ENCODE results near the gene PELI2.

Gene PELI2

GRCh38 chr14:56176530-56176929, 58.3 kb downstream of the PELI2 start:
- DNase-seq = no peak

- DNase-seq = no peak
Observed at GRCh38 chr14:56177036-56177435, 58.8 kb downstream of the PELI2 start.

- no peak for DNase-seq
Observed at GRCh38 chr14:56180754-56181542, 62.7 kb downstream of the PELI2 start.

DNA sequence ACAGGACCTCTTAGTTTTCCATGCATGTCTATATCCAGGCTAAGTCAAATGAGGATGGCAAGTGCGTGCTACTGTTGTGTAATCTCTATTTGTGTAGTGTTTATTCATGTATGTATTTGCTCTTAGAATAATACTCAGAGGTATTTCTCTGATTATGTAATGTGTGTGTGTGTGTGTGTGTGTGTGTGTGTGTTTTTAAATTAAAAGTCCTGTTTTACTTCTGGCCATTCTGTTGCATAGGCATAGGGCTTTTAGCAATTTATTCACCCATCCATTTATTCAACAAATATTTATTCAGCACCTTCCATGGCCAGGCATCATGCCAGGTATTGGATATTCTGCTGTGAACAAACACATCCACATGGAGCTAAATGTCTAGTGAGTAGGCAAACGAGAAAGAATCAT, 63.5 kb downstream of the PELI2 start:
- no peak for DNase-seq

- no peak for DNase-seq
Observed at GRCh38 chr14:56182410-56182809, 64.2 kb downstream of the PELI2 start.

- no peak for DNase-seq
Observed at GRCh38 chr14:56183631-56184157, 65.5 kb downstream of the PELI2 start.

DNA sequence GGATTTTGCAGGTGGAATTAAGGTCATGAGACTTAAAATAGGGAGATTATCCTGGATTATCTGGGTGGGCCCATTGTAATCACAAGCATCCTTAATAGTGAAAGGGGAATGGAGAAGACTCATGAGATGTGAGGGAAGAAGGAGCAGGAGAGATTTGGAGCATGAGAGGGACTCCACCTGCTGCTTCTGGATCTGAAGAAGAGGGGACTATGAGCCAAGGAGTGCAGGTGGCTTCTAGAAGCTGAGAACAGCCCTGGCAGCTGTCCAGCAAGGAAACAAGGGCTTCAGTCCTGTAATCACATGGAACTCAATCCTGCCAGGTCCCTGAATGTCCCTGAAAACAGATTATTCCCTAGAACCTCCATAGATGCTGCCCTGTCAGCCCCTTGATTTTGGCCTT, 67.8 kb downstream of the PELI2 start:
- no peak for DNase-seq

GRCh38 chr14:56187736-56188135, 69.5 kb downstream of the PELI2 start:
- no peak for DNase-seq

DNA sequence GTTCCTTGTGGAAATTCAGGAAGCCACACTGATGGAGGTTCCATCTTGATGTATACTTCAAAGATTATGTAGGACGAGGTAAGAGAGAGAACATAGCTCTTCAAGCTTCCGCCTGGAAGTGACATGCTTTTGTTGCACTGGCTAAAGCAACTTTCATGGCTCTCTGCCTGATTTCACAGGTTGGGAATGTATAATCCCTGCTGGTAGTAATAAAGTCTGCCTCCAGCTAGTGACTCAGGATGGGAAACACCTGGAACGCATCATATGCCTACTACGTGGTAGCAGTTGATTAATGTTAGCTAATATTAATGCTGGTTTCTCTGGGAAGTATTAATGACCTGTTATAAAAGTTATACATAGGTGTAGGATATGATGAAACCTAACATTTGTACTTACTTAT, 71.1 kb downstream of the PELI2 start:
- DNase-seq = no peak

DNA sequence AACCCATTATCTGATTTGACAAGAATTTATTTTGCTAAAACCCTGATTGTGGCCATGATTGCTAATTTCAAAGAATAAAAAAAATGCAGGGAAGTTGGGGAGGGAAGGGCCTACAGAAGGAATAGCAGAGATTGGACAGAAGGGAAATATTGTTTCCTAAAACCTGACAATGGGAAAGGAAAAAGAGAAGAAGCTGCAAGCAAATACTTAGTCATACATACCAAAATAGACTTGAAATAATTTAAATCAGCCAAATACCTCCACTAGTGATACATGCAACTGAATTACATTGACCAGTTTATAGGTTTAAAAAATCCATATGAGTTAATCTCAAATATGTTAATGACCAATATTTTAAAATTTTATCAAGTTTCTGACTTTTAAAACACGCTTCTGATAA, 75.1 kb downstream of the PELI2 start:
- no peak for DNase-seq

DNA sequence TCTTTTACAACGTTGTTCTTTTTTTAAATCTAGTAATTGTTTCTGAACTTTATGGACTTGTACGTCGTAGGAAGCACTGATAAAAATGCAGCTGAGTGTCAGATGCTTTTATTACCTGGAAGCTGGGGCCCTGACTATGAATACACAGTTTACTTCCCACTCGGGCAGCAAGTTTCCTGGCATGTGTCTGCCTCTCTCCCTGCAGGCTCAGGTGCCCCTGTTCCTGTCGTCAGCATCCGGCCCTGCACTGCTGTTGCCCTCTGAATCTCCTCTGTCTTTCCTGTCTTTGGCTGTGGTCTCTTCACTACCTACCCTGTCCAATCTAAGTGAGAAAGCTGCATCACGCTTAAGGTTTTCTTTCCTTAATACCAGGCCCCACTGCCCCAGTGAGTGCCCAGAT, 75.8 kb downstream of the PELI2 start:
- no peak for DNase-seq

DNA sequence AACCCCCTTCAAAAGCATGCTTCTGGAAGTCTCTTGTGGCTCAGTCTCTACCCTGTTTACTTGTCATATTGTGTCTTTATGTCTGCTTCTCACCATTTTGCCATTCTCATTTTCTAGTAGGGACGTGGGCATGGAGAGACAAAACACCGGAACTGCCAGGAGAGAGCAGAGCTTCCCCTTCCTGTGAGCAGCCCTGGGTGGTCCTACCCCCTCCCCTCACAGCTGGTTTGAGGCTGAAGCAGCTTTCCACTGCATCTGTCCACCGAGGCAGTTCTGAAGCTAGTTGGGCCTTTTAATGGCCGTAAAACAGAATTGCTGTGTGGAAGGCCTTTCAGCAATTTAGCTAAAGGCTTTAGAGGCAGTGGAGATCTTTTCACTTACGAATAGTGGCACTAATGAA, 77.0 kb downstream of the PELI2 start:
- no peak for DNase-seq

GRCh38 chr14:56195704-56196103, 77.5 kb downstream of the PELI2 start:
- DNase-seq = peak; percentile 75

- DNase-seq = no peak
Observed at GRCh38 chr14:56196274-56196673, 78.1 kb downstream of the PELI2 start.

DNA sequence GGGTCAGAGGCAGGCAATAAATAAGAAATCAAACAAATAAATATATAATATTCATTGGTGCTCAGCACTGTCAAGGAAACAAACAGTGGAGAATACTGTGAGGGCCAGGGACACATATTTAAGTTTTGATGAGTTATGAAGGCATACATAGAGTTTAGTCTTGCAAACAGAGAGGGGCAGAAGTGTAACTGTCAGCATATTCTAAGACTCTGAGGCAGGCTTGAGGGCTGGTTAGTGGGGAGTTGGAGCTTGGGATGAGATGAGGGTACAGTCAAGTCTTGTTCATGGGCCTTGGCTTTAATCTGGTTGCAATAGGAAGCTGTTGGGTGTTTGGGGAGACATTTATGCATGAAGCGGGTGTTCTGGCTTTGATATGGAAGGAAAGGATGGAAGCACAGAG, 78.9 kb downstream of the PELI2 start:
- DNase-seq = no peak

DNA sequence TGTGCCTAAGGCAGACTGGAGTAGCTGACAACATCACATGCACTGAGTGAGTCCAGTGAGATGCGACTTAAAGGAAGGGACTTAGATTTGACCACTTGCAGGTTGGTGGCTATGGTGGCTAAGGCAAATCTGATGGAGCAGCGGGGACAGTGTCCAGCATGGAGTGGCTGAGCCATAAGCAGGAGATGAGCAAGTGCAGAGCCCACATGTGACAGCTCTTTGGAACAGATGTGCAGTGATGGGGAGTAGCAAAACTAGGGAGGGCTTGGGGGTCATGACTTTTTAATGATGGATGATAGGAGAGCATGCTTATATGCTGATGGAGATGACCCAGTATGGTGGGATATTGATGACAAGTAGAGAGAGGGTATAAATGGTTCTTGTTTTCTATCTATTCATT, 80.2 kb downstream of the PELI2 start:
- no peak for DNase-seq

DNA sequence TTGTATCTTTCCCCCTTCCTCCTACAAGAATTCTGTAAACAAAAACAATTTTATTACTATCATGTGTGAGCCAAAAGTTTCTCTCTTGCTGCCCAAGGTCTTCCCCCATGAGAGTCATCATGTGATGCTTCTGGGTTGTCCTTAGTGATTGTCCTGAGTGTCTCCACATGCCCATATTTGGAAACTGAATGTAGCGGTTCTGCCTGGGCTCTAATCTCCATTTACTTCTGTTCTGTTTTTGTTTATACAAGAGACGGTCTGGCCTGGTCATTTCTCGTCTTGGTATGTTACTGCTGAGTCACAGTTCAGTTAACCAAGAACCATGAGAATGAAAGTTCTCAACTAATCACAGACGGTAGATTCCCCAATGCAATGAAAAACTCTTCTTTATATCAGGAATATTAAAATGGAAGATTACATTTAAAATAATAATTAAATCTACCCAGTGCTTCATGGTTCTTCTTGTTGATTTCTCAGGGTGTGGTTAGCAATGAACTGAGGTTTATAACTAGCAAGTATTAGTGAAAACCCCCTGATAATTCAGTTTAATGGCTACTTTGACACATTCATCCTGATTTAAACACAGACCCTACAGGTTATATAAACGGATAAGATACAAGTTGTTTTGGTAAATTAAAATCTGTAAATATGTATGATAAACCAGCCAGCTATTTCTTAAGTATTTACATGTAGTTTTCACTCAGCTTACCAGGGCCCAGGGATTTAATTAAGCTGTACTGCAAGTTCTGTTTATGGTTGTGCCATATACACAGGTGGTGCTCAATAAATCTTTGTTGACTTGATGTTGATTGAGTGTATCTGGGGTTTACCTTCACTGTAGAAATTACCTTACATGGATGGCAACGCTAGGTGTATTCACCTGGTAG, 81.1 kb downstream of the PELI2 start:
- DNase-seq = peak; percentile 81

DNA sequence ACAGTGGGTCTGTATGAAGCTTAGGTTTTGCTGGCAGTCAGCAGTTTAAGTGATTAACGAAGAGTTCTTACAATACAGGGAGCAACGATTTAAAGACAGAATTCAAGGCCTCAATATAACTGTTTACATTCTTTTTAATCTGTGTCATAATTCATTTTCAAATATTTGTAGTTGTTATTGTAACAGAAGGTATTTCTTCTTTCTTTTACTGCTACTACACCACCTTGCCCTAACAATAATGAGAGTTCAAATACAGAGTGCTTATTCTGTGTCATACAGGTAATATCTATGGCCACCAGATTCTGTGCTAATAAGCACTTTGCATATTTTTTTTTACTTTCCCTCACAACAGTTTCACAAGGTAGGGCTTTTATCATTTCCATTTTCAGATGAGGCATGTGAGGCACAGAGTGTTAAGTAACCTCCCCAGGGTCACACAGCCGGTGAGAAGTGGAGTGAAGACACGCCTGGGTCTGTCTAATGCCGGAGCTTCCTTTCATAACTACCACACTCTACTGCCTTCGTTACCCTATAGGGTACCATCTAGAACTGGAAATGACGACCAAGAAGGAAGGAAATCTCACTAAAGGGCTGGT, 81.9 kb downstream of the PELI2 start:
- DNase-seq = no peak

- no peak for DNase-seq
Observed at GRCh38 chr14:56202256-56202655, 84.0 kb downstream of the PELI2 start.

DNA sequence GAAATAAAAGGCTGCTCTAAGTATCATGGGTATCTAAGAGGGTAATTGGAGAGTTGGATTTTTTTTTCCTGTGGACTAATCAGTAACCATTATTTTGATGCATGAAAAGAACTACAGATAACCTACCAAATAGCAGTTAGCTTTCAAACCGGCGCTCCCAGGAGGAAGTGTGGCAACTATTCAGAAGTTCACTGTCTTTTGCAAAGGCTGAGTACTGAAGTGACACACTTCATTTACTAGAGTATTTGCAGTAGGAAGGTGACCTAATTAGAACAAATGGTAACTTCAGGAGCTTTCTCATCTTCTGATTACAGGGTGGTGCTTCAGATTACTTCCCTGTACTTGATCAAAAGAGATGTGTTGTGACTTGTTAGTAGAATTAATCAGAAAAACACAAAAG, 87.7 kb downstream of the PELI2 start:
- DNase-seq = peak; percentile 11

DNA sequence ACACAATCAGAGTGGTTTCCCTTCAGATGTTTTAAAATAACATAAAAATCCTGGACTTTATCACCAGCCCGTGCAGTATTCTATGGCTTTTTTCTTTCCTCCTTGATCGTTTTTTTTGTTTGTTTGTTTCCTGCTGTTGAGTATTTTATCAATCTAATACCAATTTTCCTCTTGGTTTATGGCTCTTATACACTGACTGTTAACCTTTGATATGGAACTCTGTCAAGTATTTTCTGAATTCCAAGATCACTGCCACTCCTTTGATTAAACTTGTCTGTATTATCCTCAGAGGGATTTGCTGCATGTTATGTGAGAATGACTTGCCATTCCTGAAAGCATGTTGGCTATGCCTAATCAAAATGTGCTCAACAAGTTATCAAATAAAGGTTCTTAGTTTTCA, 88.4 kb downstream of the PELI2 start:
- DNase-seq = no peak

GRCh38 chr14:56207626-56208292, 89.5 kb downstream of the PELI2 start:
- no peak for DNase-seq

- no peak for DNase-seq
Observed at GRCh38 chr14:56208520-56208919, 90.3 kb downstream of the PELI2 start.

Measured in hematopoietic multipotent progenitor cell treated with erythropoietin and hydrocortisone succinate and interleukin-3 and kit ligand, for 8 days (in vitro differentiated cells).